Measurements from ENCODE around the gene ZNRF1.
"Not testable (repeated sequence)": the region's sequence is repeated elsewhere in the genome, so short reads cannot be mapped to it uniquely, and the experiment has no call there.

ZNRF1 gene

GRCh38 chr16:75002474-75002873 lies 3.6 kb downstream of the ZNRF1 start:
- DNase-seq (ENCODE audit: low read depth): no peak

DNA sequence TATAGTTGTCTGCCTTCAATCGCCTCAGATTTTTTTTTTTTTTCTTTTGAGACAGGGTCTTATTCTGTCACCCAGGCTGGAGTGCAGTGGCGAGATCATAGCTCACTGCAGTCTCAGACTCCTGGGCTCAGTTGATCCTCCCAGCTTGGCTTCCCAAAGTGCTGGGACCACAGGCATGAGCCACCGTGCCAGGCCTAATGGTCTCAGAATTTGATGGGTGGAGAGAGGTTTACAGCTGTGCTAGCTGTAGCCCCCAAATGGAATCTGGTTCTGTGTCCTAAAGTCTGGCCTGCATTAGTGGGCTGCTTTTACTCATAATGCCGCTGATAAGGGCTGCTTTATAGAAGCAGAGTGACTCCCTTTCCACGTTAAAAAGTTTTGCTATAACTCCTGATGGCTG lies 5.1 kb downstream of the ZNRF1 start:
- no peak for DNase-seq (ENCODE audit: low read depth)

GRCh38 chr16:75004460-75004859 lies 5.6 kb downstream of the ZNRF1 start:
- no peak for DNase-seq (ENCODE audit: low read depth)

GRCh38 chr16:75005697-75006096 lies 6.9 kb downstream of the ZNRF1 start:
- DNase-seq (ENCODE audit: low read depth): no peak

GRCh38 chr16:75007443-75007842 lies 8.6 kb downstream of the ZNRF1 start:
- no peak for DNase-seq (ENCODE audit: low read depth)

GRCh38 chr16:75010427-75010826 lies 11.6 kb downstream of the ZNRF1 start:
- no peak for DNase-seq (ENCODE audit: low read depth)

DNA sequence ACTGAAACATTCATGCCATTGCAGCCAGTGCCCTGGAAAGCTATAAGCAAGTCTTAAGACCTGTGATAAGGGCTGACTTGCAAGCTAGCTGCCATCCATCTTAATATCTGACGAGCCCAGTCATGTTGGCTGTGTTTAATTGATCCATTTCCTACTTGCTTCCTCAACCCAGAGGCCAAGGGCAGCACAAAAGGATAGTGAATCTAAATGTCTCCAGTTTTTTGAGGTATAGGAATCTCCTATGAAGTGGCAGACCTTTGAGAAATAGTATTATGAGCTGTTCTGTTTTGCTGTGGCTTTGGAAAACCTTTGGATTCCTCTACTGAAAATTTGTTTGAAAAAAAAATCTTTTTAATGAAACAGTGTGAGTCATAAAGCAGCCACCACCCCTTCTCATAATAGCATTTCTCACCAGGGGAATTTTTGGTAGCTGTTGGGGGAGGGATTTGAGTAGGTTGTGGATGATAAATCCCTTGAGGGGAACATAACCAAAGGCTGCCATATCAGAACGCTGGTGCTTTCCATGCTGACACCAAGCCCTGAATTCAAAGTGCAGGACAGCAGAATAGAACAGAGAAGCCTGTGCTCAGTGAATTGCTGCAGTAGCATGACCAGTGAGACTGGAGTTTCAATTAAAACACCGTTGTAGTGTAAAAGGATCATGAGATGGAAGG lies 12.9 kb downstream of the ZNRF1 start:
- DNase-seq (ENCODE audit: low read depth): peak; percentile 36

- no peak for DNase-seq (ENCODE audit: low read depth)
These were observed 13.7 kb downstream of the ZNRF1 start for GRCh38 chr16:75012380-75013081.

- not testable (repeated sequence) for DNase-seq (ENCODE audit: low read depth)
These were observed 14.3 kb downstream of the ZNRF1 start for GRCh38 chr16:75013123-75013522.

DNA sequence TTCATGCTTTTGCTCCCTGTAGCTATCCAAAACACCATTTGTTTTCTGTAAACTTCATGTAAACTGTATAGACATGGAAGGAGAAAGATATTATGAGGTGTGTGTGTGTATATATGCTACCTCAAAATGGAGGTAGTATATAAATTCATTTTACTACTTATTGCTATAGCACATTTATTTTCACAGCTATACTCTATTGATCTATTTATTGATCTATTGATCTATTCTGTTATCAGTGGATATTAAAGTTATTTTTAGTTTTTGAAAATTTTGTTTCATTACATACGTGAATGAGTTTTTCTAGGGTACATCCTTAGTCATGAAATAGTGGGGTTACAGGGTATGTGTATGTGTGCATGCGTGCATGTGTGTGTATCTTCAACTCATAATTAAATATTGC lies 15.5 kb downstream of the ZNRF1 start:
- DNase-seq (ENCODE audit: low read depth): no peak

- DNase-seq (ENCODE audit: low read depth): not testable (repeated sequence)
These were observed 17.7 kb downstream of the ZNRF1 start for GRCh38 chr16:75016451-75017081.

- DNase-seq (ENCODE audit: low read depth): no peak
These were observed 19.1 kb downstream of the ZNRF1 start for GRCh38 chr16:75017670-75018525.

DNA sequence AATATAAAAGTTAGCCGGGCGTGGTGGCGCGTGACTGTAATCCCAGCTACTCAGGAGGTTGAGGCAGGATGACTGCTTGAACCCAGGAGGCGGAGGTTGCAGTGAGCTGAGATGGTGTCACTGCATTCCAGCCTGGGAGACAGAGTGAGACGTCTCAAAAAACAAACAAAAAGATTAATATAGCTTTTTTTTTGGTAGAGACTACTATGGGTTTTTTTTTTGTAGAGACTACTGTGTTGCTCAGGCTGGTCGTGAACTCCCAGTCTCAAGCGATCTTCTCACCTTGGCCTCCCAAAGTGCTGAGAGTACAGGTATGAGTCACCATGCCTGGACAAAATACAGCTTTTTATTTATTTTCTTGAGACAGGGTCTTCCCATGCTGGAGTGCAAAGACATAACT lies 20.2 kb downstream of the ZNRF1 start:
- no peak for DNase-seq (ENCODE audit: low read depth)

DNA sequence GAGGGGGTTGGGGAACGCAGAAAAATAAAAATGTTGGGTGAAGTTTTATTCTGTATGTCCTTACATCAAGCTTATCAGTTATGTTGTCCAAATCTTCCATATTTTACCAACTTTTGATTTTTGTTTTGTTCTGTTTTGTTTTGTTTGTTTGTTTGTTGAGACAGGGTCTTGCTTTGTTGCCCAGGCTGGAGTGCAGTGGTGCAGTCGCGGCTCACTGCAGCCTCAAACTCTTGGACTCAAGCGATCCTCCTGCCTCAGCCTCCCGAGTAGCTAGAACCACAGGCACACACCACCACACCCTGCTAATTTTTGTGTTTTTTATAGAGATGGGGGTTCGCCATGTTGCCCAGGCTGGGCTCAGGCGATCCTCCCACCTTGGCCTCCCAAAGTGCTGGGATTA lies 20.8 kb downstream of the ZNRF1 start:
- DNase-seq (ENCODE audit: low read depth): no peak

DNA sequence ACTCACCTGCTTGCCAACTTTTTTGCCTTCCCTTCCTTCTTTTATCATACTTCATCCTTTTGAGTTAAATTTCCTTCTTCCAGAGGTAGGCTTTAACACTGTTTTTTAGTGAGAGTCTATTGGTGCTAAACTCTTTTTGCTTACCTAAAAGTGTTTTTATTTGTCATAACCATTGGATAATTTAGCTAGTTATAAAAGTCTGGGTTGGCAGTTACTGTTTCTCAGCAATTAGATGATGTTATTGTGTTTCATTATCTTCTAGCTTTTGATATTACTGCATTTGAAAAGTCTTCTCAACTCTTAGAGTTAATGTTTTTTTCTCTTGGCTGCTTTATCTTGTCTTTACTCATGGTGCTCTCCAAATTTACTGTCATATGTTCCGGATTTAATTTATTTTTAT lies 22.6 kb downstream of the ZNRF1 start:
- no peak for DNase-seq (ENCODE audit: low read depth)

GRCh38 chr16:75022567-75022966 lies 23.7 kb downstream of the ZNRF1 start:
- DNase-seq (ENCODE audit: low read depth): no peak

- no peak for DNase-seq (ENCODE audit: low read depth)
These were observed 24.2 kb downstream of the ZNRF1 start for GRCh38 chr16:75023009-75023408.

- no peak for DNase-seq (ENCODE audit: low read depth)
These were observed 25.4 kb downstream of the ZNRF1 start for GRCh38 chr16:75024182-75024581.

- DNase-seq (ENCODE audit: low read depth): no peak
These were observed 25.8 kb downstream of the ZNRF1 start for GRCh38 chr16:75024594-75024993.

DNA sequence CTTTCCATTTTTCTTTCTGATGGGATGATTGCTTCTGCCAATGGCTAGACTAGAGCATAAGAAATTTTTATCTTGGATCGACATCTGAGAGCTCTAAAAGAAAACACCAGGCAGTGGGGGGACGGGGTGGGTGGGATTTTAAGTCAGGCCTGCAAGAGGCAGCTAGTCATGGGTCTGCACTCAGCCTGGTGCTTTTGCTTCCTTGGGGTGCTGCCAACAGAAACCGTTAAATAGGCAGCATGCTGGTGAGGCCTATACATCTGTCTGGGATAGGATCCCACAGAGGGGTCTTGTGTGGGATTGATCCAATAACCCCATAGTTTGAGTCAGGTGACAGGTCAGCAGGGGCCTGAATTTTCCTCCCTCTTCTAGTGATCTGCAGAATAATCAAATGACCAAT lies 26.9 kb downstream of the ZNRF1 start:
- DNase-seq (ENCODE audit: low read depth): no peak

- not testable (repeated sequence) for DNase-seq (ENCODE audit: low read depth)
These were observed 27.5 kb downstream of the ZNRF1 start for GRCh38 chr16:75026239-75026891.

DNA sequence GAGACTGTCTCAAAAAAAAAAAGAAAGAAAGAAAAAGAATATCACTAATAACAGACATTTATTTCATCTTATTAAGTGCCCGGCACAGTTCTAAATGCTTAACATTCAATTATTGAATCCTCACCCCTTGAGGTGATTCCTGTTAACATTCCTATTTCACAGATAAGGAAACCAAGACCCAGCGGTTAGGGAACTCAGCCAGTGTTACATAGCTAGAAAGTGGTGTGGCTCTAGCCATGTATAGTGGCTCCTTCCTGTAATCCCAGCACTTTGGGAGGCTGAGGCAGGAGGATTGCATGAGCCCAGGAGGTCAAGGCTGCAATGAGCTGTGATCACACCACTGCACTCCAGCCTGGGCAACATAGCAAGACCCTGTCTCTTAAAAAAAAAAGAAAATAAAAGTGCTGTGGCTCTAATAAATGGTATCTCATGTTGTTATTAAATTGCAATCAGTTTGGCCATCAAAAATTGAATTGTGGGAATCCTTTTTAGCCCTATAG lies 28.1 kb downstream of the ZNRF1 start:
- no peak for DNase-seq (ENCODE audit: low read depth)

Measured in T-helper 22 cell (primary cell).